Epithelial cell of proximal tubule (primary cell): ENCODE results near the gene RTKN. TPM values are rescaled to one million over a fixed set of nuclear protein-coding genes. Genes with fewer than 3 reads are reported as not detected.
A peak's percentile ranks its signal among the peaks of the same experiment; 100 is the strongest.

Experiments used
- DNase-seq: peaks from one replicate; pipeline ENCODE4 v3.0.0-alpha.2; 2011; ENCODE audit warnings: low read depth
- H3K4me3 ChIP-seq: 2 replicates; pipeline ENCODE4 v1.5.1; 2011; ENCODE audit warnings: low read depth, mild to moderate bottlenecking, low read length
- CTCF ChIP-seq: conservative IDR thresholded peaks from 2 replicates; pipeline ENCODE4 v1.5.1; 2012; ENCODE audit warnings: low read depth, mild to moderate bottlenecking, low read length
- total RNA-seq: library from RNA; depleted of rRNA; stranded (reverse); fragments of >200 nt; gene quantifications from 2 replicates; pipeline ENCODE4 v1.2.3, GENCODE V29; 2015

RTKN gene
- total RNA-seq, 1 donor from 2014 or later: 85.3 TPM

- DNase-seq: no peak
- no peak overlapping the region for H3K4me3 ChIP-seq
- no peak for TF ChIP-seq CTCF
Measured at GRCh38 chr2:74384051-74384450, 57.7 kb downstream of the RTKN start.

- H3K4me3 ChIP-seq: no peak overlapping the region
- no peak for TF ChIP-seq CTCF
- no peak for DNase-seq
Measured at GRCh38 chr2:74383254-74383653, 58.5 kb downstream of the RTKN start.

DNA sequence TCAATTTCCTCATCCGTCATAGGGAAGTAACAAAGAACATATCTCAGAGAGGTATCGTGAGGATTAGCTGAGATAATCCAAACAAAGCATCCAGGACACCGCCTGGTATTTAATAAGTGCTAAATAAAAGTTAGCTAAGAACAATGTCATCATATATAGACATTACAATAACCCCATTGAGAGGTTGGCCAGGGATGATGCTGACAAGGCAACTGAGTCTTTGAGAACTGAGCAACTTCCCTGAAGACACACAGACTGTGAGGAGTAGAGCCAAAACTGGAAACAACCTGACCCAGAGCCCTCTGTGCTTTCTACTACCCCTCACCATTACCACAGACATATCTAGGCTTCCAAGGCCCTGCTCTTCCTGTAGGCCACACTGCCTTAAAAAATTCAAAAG, 60.0 kb downstream of the RTKN start:
- DNase-seq: no peak
- no peak overlapping the region for H3K4me3 ChIP-seq
- no peak for TF ChIP-seq CTCF

GRCh38 chr2:74379851-74380789, 61.6 kb downstream of the RTKN start, which contains the start of gene DCTN1:
Gene DCTN1, minus strand, starts transcription at chr2:74380311. Its CDS starts 274 bp downstream, at chr2:74380037.
- H3K4me3 ChIP-seq: peak within 1 kb of the TSS; percentile 47
- no peak for TF ChIP-seq CTCF
- no peak for DNase-seq

- no peak for TF ChIP-seq CTCF
- H3K4me3 ChIP-seq: no peak overlapping the region
- no peak for DNase-seq
Measured at GRCh38 chr2:74378007-74378406, 63.7 kb downstream of the RTKN start.

GRCh38 chr2:74375838-74376237, 65.9 kb downstream of the RTKN start:
- no peak for TF ChIP-seq CTCF
- no peak overlapping the region for H3K4me3 ChIP-seq
- DNase-seq: no peak

Other genes starting within 250 kb of the RTKN start
- 57.0 and 126 TPM in 2 replicates for gene MTHFD2, start 243.3 kb downstream of the RTKN start, total RNA-seq
- gene SLC4A5, start 98.5 kb downstream of the RTKN start, total RNA-seq: under 0.01 and 0.14 TPM in 2 replicates
- gene DCTN1, start 61.6 kb downstream of the RTKN start, total RNA-seq: 93.1 and 96.3 TPM in 2 replicates
- 2.7 and 4.1 TPM in 2 replicates for gene C2orf81, start 20.3 kb downstream of the RTKN start, total RNA-seq
- gene WDR54, start 20.2 kb downstream of the RTKN start, total RNA-seq: 45.1 and 61.7 TPM in 2 replicates
- 5.3 and 7.0 TPM in 2 replicates for gene INO80B, start 13.2 kb upstream of the RTKN start, total RNA-seq
- 36.2 and 84.3 TPM in 2 replicates for gene WBP1, start 16.5 kb upstream of the RTKN start, total RNA-seq
- gene MOGS, start 23.4 kb upstream of the RTKN start, total RNA-seq: 63.1 and 83.1 TPM in 2 replicates
- 34.2 and 61.1 TPM in 2 replicates for gene MRPL53, start 30.7 kb upstream of the RTKN start, total RNA-seq
- 3.9 and 5.8 TPM in 2 replicates for gene CCDC142, start 41.1 kb upstream of the RTKN start, total RNA-seq
- 13.5 and 20.9 TPM in 2 replicates for gene TTC31, start 41.1 kb upstream of the RTKN start, total RNA-seq
- 1.3 and 1.7 TPM in 2 replicates for gene LBX2, start 57.7 kb upstream of the RTKN start, total RNA-seq
- 16.3 and 21.6 TPM in 2 replicates for gene PCGF1, start 65.8 kb upstream of the RTKN start, total RNA-seq
- not detected in 2 replicates for gene TLX2, start 72.5 kb upstream of the RTKN start, total RNA-seq
- gene DQX1, start 84.3 kb upstream of the RTKN start, total RNA-seq: not detected in 2 replicates
- gene AUP1, start 87.8 kb upstream of the RTKN start, total RNA-seq: 86.4 and 136 TPM in 2 replicates
- gene HTRA2, start 88.0 kb upstream of the RTKN start, total RNA-seq: 25.1 and 42.0 TPM in 2 replicates
- 5.9 and 6.6 TPM in 2 replicates for gene LOXL3, start 112.0 kb upstream of the RTKN start, total RNA-seq
- gene DOK1, start 112.8 kb upstream of the RTKN start, total RNA-seq: 30.5 and 35.7 TPM in 2 replicates
- gene M1AP, start 206.4 kb upstream of the RTKN start, total RNA-seq: 1.7 and 2.5 TPM in 2 replicates
- 10.3 and 13.8 TPM in 2 replicates for gene SEMA4F, start 212.3 kb upstream of the RTKN start, total RNA-seq